HG03064 (cell line): ENCODE measurements around the gene ROCK2.
"Not testable (repeated sequence)": the region's sequence is repeated elsewhere in the genome, so short reads cannot be mapped to it uniquely, and the experiment has no call there.

Experiments
- ATAC-seq: cut with Tn5 transposase; IDR thresholded peaks from one replicate; pipeline ENCODE4 v1.9.1; 2021; ENCODE audit warnings: low read depth; ENCODE audit not compliant: unreplicated experiment

ROCK2 gene

GRCh38 chr2:11196246-11196645 is 148.2 kb downstream of the ROCK2 start:
- no peak for ATAC-seq

DNA sequence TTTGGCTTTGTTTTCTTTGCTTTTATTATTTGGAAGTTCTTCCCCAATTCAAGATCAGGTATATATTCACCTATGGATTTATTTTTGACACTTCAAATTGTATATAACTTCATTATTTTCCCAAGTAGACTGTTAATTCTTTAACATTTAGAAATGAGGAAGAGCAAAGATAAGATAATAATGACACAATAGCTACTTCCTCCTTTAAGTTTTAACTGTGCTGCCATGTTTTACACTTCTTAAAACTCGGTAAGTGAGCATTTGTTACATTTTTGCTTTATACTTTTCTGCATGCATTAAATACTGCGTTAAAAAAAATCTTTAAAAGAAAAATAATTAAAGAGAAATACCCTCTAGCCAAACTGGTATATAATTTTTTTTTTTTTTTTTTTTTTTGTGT is 156.7 kb downstream of the ROCK2 start:
- no peak for ATAC-seq

GRCh38 chr2:11187083-11187619 is 157.3 kb downstream of the ROCK2 start:
- no peak for ATAC-seq

DNA sequence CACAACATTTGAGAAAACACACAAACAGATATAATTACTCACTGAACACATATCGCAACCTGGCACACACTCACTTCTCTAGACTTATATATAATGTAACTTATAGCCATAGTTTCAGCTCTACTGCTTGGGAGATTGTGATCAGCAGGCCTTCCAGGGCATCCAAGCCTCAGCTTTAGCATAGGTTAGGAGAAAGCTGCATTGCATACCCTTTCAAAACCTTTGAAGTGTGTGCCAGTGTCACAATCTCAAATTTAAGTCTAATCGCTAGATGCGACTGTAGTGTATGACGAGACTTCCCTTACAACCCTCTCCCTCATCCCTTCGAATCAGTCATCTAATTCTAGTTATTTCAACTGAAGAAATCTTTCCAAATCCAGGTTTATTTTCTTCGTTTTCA is 158.3 kb downstream of the ROCK2 start:
- no peak for ATAC-seq

- no peak for ATAC-seq
Measured at GRCh38 chr2:11182951-11183350, 161.5 kb downstream of the ROCK2 start.

DNA sequence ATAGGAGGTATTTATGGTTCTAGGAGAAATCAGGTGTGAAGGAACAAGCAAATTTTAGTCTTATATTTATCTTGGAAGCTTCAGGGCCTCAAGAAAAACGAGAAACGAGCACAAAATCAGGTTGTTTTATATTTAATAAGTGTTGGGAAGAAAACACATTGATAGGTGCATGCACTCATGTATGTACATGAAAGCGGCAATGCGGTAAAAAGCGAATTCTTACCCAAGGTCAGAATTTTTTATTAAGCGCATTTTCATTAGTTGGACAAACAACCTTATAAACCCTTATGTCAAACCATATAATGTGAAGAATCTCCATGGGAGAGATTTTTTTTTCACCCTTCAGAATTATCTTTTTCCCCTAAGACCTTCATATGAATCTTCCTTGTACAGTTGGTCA is 163.8 kb downstream of the ROCK2 start:
- no peak for ATAC-seq

GRCh38 chr2:11179899-11180298 is 164.5 kb downstream of the ROCK2 start:
- no peak for ATAC-seq

GRCh38 chr2:11179196-11179595 is 165.2 kb downstream of the ROCK2 start:
- ATAC-seq, result no peak

DNA sequence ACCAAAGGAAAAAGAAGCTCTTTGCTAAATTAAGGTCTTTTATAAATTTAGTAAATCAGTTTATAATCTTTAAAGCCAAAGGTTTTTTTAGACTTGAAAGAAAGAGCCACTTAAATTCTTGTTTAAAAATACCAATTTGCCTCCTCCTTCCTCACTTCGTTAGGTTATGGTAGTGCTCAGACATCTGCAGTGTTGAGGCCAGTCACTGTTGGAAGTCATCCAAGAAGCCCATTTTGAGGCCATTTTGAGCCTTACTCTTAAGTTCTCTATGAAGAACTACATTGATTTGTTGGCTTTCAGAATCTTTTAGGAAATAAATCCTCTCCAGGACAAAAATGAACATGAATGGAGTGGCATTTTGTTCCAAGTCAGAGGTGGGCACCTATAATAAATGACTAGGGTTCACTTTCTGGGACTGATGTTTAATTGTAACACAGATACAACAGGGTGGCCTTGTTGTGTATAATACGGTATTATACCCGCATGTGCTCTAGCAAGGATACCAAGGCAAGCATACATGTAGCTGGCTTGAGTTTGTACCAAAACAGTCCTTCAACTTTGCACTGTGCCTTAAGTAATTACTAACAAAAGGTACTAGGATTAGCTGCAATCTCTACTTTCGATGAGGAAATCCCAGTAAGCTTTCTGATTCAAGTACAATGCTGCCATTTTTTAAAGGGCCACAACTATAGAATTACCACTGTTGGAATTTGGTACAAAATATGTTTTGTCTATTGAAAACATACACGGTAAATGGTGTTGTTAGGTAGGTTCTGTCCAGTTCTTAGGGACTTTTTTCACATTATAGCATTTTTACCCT is 166.4 kb downstream of the ROCK2 start:
- ATAC-seq, result no peak

DNA sequence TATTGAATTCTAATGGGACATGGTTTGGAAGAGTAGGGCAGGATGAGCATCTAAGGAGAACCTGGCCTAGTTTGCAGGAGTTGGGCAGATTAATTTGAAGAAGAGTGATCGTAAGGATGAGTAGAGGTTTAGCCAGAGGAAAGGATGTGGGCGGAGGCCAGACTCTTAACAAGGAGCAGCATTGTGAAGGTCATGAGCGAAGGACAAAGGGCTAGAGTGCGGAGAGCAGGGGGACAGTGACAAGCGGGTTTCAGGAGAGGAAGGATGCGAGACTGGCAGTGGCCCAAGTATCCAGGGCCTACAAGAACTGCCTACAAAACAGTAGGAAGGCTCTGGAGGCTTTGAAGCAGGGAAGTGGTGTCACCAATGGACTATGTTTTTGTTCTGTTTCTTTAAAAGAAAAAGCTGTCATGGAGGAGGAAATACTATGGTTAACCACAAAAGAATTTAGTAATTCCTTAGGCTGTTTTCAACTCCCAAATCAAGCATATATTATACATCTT is 169.1 kb downstream of the ROCK2 start:
- ATAC-seq, result no peak

GRCh38 chr2:11174222-11174621 is 170.2 kb downstream of the ROCK2 start:
- no peak for ATAC-seq

- no peak for ATAC-seq
Measured at GRCh38 chr2:11169333-11169732, 175.1 kb downstream of the ROCK2 start.

GRCh38 chr2:11168488-11168887 is 175.9 kb downstream of the ROCK2 start:
- ATAC-seq, result no peak

DNA sequence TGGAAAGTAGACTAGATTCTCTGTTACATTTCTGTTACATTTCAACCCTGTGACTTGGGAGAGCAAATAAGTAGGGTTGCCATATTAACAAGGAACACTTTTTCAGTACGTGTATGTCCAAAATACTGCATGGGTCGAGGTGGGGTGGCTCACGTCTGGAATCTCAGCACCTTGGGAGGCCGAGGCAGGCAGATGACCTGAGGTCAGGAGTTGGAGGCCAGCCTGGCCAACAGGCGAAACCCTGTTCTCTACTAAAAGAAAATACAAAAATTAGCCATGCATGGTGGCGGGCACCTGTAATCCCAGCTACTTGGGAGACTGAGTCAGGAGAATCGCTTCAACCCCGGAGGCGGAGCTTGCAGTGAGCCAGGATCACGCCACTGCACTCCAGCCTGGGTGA is 178.0 kb downstream of the ROCK2 start:
- no peak for ATAC-seq

- not testable (repeated sequence) for ATAC-seq
Measured at GRCh38 chr2:11165046-11165445, 179.4 kb downstream of the ROCK2 start.

DNA sequence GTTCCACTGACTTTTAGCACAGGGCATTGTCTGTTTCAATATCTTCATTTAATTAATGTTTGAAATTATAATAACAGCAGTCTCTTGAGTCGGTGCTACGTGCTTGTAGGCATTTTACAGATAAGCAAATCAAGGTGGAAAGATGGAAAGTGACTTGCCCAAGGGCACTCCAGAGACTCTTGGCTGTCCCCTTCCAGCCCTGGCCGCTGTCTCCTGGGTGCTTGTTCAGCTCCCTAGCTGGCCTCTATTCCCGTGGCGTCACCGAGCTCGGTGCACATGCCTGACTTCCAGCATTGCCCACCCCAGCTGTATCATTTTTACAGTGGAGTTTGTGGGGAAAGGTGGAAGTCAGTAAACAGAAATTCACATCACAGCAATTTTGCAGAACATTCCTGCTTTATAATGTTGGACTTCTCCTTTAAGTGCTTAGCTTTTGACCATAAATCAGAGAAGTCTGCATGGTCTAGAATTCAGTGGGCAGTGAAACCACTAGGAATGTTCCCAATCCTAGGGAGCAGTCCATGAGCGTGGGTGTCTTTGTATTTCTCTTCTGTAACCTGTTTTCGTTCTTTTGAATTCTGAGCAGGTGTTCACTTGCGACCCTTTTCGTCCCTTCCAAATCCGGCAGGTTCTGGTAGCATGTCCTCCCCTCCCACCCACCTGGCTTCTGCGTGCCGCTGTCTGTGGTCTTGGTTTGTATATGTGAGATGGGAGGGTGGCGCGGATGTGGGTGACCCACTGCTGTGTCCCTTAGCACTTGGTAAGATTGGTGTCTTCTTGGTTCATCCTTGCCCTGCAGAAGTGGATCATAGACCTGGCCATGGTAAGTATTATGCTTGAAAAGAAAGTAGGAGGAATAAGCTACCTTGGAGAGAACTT is 180.8 kb downstream of the ROCK2 start:
- ATAC-seq, result no peak

- no peak for ATAC-seq
Measured at GRCh38 chr2:11161747-11162146, 182.7 kb downstream of the ROCK2 start.

DNA sequence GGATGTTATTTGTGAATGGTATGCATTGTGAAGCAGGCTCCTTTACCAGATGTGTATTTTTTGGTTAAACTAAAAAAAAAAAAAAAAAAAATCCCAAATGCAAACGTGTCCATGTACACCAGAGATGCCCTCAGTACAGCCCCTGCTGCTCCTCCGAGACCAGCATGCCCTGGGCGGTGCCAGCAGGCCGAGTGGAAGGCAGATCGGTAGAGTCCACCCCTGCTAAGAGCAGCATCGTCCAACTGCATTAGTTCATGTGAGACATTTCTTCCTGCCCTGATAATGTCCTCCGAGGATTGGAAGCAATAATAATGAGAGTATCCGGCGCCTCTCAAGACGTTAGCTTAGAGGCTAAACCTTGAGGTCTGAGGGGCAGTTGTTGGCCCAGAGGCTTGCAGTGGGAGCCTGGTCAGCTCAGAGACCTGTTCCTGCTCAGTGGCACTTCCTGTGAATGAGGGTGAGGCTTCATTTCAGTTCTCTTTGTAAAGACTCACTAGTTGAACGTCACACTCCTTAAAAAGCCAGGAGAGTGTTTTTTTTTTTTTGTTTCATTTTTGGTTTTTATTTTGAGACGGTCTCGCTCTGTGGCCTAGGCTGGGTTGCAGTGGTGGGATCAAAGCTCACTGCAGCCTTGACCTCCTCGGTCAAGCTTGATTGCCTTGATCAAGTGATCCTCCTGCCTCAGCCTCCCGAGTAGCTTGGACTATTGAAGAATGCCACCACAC is 183.5 kb downstream of the ROCK2 start:
- peak; percentile 79 for ATAC-seq

GRCh38 chr2:11160256-11160655 is 184.2 kb downstream of the ROCK2 start:
- no peak for ATAC-seq

DNA sequence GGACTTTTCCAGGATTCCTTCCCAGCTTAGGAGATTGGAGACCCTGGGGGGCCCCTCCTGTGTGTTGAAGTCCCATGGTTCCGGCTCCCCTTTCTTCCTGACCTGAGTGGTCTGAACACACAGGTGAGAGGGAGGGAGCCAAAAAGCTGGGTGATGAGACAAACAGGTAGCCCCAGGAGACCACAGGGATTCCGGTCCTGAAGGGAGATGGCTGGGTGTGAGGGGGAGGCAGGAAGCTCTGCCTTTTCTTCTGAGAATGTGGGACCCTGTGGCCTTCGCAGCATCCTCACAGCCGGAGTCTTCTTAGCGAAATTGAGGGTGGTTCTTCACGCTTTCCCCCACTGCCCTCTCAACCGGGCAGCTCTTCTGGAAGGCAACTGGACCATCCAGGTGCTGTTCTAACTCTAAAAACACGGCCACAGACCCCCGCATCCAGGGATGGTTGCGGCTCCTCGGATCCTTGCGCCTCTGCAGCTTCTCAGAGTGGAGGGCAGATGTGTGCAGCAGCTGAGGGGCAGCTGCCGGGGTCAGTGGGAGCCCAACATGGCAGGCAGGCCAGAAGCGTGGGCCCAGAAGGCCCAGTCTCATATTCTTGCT is 184.8 kb downstream of the ROCK2 start:
- no peak for ATAC-seq
